Kidney epithelial cell (primary cell): ENCODE measurements around the gene PIP4K2A. TPM values are rescaled to one million over a fixed set of nuclear protein-coding genes. Genes with fewer than 3 reads are reported as not detected.

Source experiments
- DNase-seq: peaks from one replicate; pipeline ENCODE4 v3.0.0-alpha.2; 2010; ENCODE audit warnings: low read depth
- H3K27me3 ChIP-seq: 2 replicates; pipeline ENCODE4 v1.6.0; 2011; ENCODE audit warnings: low read length; ENCODE audit not compliant: control insufficient read depth, insufficient read depth
- H3K36me3 ChIP-seq: 2 replicates; pipeline ENCODE4 v1.5.1; 2011; ENCODE audit warnings: low read length; ENCODE audit not compliant: control insufficient read depth, insufficient read depth
- H3K4me3 ChIP-seq: 2 replicates; pipeline ENCODE4 v1.5.1; 2011; ENCODE audit warnings: low read depth, mild to moderate bottlenecking, control low read depth, low read length
- CTCF ChIP-seq: IDR thresholded peaks from 2 replicates; pipeline ENCODE4 v1.5.1; 2011; ENCODE audit warnings: mild to moderate bottlenecking, moderate library complexity, low read length, control low read depth, inconsistent platforms; ENCODE audit not compliant: insufficient read depth, poor library complexity, severe bottlenecking
- total RNA-seq: library from RNA; depleted of rRNA; stranded (reverse); fragments of >200 nt; gene quantifications from 2 replicates; pipeline ENCODE4 v1.2.3, GENCODE V29; 2015

The PIP4K2A gene
- total RNA-seq, 1 donor from 2014 or later: 23.6 TPM

- Histone ChIP-seq H3K4me3 (no peak overlapping the region), H3K36me3 (peaks cover under 1% of the 10 kb centered on the region), H3K27me3 (no peaks in the 10 kb centered on the region)
- DNase-seq: no peak
- no peak for TF ChIP-seq CTCF
Measured at GRCh38 chr10:22613011-22613410, 101.4 kb downstream of the PIP4K2A start.

- Histone ChIP-seq H3K4me3 (no peak overlapping the region), H3K27me3 (no peaks in the 10 kb centered on the region), H3K36me3 (peaks cover 2% of the 10 kb centered on the region)
- no peak for TF ChIP-seq CTCF
- no peak for DNase-seq
Measured at GRCh38 chr10:22612318-22612717, 102.1 kb downstream of the PIP4K2A start.

GRCh38 chr10:22611425-22612115 lies 102.8 kb downstream of the PIP4K2A start:
- no peak overlapping the region for H3K4me3 ChIP-seq
- no peaks in the 10 kb centered on the region for H3K27me3 ChIP-seq
- DNase-seq: no peak
- H3K36me3 ChIP-seq: peaks cover 2% of the 10 kb centered on the region
- no peak for TF ChIP-seq CTCF

- H3K36me3 ChIP-seq: peaks cover 2% of the 10 kb centered on the region
- no peak overlapping the region for H3K4me3 ChIP-seq
- DNase-seq: no peak
- H3K27me3 ChIP-seq: no peaks in the 10 kb centered on the region
- TF ChIP-seq CTCF: no peak
Measured at GRCh38 chr10:22610610-22611009, 103.8 kb downstream of the PIP4K2A start.

GRCh38 chr10:22609719-22610465 lies 104.5 kb downstream of the PIP4K2A start:
- TF ChIP-seq CTCF: no peak
- Histone ChIP-seq H3K4me3 (no peak overlapping the region), H3K36me3 (peaks cover 2% of the 10 kb centered on the region), H3K27me3 (no peaks in the 10 kb centered on the region)
- no peak for DNase-seq
